LNCaP clone FGC (cell line): ENCODE data around the gene CKAP5.

Experiments used
- DNase-seq: peaks from one replicate; pipeline ENCODE4 v3.0.0-alpha.2; 2011; ENCODE audit warnings: low read depth
- H3K4me3 ChIP-seq: 2 replicates; pipeline ENCODE4 v1.5.1; 2011; ENCODE audit warnings: mild to moderate bottlenecking, low read depth, low read length, control low read depth
- CTCF ChIP-seq: IDR thresholded peaks from 2 replicates; pipeline ENCODE4 v1.5.1; 2012; ENCODE audit warnings: mild to moderate bottlenecking; ENCODE audit not compliant: control insufficient read depth, insufficient read depth; ENCODE audit errors: extremely low read depth

The CKAP5 gene

GRCh38 chr11:46759196-46759595 is 86.9 kb downstream of the CKAP5 start:
- no peak overlapping the region for H3K4me3 ChIP-seq
- DNase-seq, result no peak
- TF ChIP-seq CTCF, result no peak

GRCh38 chr11:46755962-46756361 is 90.1 kb downstream of the CKAP5 start:
- no peak overlapping the region for H3K4me3 ChIP-seq
- TF ChIP-seq CTCF, result no peak
- DNase-seq, result no peak

DNA sequence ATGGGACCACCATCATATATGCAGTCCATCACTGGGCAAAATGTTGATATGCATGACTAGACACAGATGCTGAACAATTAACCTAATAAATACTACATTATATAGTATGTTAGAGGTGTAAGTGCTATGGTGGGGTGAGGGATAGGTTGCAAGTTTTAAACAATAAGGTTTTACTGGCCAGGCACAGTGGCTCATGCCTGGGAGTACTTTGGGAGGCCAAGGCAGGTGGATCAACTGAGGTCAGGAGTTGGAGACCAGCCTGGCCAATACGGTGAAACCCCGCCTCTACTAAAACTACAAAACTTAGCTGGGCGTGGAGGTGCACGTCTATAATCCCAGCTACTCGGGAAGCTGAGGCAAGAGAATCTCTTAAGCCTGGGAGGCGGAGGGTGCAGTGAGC is 98.9 kb downstream of the CKAP5 start:
- H3K4me3 ChIP-seq, result no peak overlapping the region
- no peak for TF ChIP-seq CTCF
- DNase-seq, result no peak

DNA sequence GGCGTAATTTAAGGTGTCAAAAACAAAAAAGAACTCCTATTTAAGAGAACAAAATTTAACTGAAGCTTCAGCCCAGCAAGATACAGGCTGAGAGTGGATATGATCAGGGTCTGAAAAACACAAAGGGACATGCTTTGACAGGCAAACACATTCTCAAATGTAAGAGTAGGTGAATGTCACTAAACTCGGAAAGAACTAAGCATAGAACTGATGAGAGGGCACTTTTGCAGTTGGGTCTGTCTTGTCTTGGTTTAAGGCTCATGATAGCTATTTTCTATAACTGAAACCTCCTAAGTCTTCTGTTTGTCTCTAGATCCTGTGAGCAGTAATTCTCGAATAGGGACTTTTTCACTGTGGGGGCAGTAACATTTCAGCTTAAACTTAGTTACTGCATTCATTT is 100.1 kb downstream of the CKAP5 start:
- no peak overlapping the region for H3K4me3 ChIP-seq
- no peak for TF ChIP-seq CTCF
- no peak for DNase-seq

DNA sequence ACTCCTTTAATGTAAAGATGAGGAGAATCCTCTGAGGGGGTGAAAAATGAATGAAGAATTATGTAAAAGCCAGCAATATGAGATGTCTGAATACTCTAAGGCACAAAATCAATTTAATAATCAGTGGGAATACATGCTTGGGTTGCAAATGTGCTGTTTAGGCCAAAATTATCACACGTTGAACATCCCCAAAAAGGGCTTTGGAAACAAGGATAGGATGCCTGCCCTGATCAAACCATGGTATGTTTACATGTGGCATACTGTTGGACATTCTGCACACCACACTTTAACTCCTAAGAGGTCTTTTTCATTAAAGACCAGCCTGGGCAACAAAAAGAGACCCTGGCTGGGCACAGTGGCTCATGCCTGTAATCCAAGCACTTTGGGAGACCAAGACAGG is 100.8 kb downstream of the CKAP5 start:
- DNase-seq, result no peak
- H3K4me3 ChIP-seq, result no peak overlapping the region
- no peak for TF ChIP-seq CTCF

DNA sequence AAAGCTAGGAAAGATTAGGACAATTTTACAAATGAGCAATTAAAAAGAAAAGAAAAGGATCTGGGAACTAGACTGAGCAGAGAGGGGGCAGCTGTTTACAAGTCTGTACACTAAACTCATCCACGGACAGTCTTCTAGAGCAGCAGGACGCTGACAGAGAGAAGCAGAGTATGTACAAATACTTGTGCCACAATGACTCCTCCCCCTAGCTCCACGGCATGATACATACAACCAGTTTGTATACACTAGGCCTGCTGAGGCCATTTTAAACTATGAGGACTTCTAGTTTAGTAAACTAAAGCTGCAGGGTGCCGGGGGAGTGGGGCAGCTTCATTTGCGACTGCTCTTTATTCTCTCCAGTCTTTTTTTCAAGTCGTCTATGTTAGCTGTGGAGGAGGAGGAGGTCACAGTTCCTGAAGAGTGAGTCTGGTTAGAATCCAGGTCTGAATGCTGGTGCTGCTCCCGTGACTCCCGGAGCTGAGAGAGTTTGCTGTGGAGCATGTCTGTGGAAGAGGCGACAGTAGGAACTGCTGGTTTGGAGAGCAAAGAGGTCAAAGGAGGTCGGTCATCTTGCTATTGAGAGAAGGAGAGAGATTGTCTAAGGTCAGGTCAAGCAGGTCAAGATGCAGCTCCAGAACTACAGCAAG is 102.3 kb downstream of the CKAP5 start:
- TF ChIP-seq CTCF, result no peak
- no peak overlapping the region for H3K4me3 ChIP-seq

GRCh38 chr11:46743043-46743442 is 103.0 kb downstream of the CKAP5 start:
- TF ChIP-seq CTCF, result no peak
- DNase-seq, result no peak
- no peak overlapping the region for H3K4me3 ChIP-seq

More for the DNA sequence above, 102.3 kb downstream of the CKAP5 start:
- no peak for DNase-seq
